GM19238 (cell line): ENCODE data around the gene TREML2.
"Not testable (repeated sequence)": the region's sequence is repeated elsewhere in the genome, so short reads cannot be mapped to it uniquely, and the experiment has no call there.

ENCODE experiments used
- DNase-seq: peaks from one replicate; pipeline ENCODE4 v3.0.0; 2011; ENCODE audit warnings: low spot score; ENCODE audit not compliant: insufficient read length

The TREML2 gene

DNA sequence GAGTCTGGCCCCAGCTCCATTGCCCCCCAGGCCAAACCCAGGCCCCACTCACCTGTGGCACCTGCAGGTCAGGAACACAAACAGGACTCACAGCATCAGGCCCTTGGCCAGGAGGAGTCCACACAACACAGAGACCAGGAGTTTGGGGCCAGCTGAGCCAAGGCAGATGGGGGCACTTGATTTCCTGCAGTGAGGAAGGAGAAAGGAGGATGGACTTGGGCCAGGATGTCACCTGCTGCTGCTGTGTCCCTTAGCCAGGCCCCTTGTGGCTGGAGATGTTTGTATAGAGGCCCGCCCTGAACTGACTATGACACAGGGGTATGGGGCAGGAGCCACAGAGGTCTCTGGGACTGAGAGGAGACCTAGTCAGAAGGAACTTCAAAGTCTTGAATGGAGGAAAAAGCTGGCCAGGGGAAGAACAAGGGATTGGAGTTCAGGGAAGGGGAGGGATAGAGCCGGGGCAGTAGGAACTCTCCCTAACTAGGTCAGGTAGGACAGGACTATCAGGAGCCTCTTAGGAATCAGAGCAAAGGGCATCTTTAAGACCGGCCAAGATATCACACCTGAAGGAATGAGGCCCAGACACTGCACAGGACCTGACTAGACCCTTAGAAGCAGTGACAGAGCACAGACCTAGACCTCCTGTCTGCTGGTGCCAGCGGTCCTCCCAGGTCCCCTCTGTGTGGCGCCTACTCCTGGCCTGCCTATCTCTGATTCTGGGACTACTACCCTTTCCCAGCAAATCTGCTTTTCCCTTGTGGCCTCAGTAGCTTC lies 8.8 kb upstream of the TREML2 start:
- DNase-seq, result no peak

DNA sequence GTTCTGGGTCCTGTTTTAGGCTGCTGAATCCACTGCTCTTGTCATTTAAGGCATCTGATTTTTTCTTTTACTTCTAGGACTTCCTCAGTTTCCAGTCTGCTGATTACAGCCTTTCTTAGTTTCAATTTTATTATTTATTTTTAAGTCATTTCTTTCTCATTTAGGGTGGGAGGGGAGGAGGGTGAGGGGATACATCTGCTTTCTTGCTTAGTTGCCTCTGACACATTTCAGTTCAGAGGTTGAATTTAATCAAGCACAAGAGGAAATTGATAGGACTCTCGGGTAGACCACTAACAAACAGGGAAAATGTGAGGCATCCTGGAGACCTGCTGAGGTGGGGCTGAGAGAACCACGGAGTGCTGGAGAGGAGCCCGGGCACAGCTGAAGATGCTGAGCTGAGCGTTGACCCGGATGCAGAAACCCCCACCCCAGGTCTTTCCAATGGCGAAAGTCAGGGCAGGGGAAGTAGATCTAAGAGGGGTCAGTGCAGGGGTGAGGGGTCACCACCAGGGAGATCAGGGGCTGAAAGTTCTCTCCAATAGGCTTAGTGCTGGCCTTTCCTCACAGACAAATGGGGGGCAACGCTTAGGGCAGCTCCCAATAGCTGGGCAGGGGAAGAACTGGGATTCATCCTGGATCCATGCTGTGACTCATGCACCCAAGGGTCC lies 7.6 kb upstream of the TREML2 start:
- no peak for DNase-seq

DNA sequence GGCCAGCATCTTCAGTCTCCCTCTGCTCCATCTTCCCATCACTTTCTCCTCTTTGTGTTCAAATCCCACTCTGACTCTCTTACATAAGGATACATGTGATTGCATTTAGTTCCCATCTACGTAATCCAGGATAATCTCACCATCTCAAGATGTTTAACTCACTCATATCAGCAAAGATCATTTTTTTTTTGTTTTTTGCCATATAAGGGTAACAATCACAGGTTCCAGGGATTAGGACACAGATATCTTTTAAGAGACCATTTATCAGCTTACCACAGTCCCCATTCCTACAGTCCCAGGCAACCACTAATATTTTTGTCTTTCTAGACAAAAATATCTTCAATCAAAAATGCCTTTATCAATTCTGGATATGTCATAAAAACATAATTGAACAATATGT lies 3.2 kb upstream of the TREML2 start:
- no peak for DNase-seq

DNA sequence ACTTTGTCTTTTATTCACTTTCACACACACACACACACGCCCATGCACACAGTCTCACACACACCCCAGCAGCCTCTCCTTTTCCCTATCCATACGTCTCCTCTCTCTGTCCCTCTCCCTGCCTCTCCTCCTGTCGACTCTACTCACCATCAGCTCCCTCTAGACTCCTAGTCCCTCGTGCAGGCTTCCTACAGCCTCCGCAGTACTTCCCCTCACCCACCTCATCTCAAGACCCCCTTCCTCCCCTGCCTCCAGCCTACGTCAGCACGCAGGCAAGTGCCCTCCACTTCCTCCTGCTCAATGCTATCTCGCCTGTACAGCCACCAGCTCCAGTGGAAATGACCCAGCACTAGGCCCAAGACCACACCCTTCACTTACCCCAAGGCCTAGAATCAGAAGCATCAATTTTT lies 820 bp upstream of the TREML2 start:
- DNase-seq, result no peak

DNA sequence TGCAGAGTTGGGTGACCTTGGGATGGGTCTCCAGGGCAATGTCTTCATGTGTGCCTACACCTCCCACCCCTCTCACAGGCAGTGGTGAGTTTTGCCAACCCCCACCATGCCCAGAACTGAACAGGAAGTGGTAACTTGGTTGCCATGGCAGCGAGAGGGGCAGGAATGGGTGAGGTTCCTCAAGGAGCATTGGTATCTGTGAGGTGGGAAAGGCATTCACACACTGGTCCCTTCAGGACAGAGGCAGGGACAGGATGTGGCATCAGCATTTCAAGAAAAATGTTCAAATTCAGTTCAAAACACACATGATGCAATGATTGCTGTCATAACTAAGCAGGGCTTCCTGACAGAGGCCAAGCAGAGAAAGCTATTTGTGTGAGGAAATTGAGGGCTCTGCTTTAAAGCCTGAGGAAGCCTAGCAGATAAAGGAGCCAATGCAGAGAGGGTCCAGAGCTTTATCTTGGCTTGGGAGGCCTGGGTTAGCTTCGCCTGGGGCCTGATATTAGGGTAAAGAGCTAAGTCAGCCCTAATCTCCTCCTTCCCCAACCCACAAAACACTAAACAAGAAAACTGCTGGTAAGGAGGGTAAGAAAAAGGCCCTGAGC lies 551 bp downstream of the TREML2 start:
- no peak for DNase-seq

DNA sequence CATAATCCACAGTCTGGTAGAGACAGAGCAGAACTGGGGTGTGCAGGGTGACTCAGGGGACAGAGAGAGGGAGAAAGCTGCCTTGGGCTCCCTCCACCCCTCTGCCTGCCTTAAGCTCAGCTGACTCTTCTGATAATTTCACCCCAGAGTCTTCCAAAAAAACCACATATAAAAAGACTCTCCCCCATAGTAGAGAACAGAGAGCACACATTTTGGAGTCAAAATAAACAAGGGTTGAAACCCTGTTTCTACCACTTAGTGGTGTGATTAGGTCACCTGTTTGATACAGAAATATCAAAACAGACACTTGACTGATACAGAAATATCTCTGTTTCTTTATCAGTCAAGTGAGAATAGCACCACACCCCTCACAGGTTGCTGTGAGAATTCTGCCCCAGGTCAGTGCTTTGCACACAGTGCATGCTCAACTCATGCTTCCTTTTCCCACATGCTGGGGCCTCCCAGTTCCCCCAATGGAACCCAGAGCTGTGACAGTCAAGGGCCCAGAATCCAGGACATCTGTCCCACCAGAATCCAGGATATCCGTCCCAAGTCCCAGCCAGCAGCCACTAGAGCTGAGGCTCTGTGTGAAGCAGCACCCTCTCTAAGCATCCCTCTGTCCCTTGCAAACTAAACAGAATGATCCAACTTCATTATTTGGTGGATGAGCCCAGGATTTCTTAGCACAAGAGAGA lies 1.2 kb downstream of the TREML2 start:
- no peak for DNase-seq

DNA sequence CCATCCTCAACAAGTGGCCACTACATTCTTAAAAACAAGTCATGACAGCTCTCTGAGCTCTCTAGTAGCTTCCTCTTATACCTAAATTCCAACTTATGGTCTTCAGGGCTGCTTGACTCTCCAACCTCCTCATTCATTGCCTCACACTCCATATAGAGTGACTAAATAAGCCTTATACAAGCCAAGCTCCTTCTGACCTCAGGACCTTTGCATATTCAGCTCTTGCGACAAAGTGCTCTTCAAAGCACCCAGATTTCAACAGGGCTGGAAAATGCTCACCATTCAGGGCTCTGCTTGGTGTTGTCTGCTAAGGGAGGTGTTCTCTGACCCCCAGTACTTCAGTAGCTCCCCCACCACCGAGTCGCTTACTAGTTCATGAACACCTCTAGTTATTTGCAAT lies 3.7 kb downstream of the TREML2 start:
- DNase-seq, result no peak

DNA sequence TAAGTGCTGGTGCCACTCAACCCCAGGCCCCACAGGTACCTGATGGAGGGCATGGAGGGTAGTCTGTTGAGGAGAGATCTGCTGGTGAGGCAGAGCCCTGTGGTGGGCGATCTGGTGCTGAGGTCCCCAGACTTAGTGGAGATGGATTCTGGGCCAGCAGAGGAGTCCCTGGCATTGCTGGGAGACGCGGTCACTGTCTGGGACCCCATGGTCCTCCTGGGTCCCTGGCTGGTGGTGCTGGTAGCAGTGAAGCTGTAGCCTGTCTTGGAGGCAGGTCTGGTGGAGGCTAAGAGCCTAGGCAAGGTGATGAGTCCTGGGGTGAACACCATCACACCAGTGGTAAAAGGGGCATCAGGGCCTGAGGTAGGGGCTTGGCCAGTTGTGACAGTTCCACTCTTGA lies 6.6 kb downstream of the TREML2 start:
- no peak for DNase-seq

DNA sequence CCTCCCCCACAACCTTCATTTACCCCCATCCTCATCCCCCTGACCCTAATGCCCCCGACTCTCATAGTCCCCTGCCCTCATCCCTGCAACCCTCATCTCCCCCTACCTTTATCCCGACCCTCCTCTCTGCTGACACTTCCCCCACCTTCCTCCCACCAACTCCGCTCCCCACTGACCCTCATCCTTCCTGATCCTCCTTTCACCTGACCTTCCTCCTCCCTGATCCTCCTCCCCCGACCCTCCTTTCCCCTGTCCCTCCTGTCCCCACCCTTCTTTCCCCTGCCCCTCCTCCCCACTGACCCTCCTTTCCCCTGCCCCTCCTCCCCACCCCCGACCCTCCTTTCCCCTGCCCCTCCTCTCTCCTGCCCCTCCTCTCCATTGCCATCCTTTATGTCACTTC lies 7.1 kb downstream of the TREML2 start:
- no peak for DNase-seq

DNA sequence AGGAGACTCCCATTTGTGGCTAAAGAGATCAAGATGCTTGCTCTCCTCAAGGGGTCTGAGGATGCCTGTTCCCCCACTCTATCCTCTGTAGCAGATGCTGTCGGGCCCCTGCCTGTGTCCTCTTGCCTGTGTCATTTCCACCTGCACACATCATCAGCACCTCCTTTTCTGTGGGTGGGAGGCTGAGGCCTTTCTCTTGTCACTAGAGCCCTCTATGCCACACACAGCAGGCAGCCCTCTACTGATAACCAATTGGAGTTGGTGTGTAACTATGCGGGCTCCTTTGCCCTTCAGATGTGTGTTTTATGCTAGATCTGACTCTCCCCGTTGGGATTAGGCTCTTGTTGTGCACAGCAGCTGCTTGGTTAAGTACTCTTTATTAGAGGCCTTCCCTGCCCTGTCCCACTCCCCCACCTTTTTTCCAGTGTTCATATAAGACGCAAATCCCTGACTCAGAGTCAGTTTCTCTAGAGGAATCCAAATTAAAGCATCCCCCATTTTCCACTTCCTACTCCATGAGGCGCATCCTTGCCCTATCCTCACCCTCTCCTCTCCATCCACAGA lies 7.7 kb downstream of the TREML2 start:
- no peak for DNase-seq

DNA sequence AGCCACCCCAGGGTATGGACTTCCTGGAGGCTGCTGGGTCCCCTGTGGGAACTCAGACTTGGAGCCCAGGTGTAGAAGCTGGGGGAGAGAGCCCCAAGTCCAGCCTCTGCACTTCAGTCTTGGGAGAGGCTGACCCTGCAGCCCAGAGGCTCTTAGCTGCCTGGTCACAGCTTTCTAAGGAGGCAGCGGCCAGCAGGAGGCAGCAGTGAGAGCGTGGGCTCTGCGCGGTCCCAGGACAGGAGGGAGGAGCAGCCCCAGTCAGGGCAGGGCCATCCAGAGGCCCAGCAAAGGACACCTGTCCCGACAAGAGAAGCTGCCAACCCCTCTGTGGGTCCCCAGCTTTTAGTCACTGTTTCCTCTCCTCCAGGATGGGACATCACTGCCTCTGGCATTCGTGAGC lies 9.4 kb downstream of the TREML2 start:
- DNase-seq, result no peak

DNA sequence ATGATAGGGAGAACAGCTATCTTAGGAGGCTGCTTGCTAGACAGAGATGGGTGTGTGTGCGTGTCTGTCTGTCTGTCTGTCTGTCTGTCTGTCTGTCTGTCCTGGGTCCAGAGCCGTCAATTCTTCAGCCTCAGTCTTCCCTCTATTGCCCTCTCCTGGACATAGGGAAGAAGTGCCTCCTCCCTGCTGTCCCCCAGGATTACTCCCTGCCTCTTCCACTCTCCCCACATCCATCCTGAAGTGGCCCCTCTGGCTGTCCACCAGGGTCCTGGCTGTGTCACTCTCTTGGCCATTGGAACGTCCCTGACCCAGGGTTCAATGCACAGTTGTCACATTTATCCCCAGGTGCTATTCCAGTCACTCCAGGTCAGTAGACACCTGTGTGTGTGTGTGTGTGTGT lies 10.2 kb downstream of the TREML2 start:
- DNase-seq, result no peak

DNA sequence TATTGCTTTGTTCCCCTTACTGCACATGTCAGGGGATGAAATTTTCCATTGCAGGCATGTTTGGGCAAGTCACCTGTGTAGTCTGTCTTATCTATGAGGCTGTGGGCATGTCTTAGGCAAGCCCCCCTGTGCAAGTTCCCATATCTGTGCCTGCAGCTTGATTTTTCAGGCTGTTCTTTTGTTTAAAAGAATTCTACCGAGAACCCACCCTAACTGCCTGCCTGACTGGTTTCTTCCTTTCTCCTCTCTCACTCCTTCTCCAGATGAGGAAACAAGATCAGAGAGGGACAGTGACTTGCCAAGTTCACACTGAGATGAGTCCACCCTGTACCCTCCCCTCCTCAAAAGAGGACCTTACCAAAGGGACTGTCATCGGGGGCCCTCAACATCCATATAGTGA lies 11.0 kb downstream of the TREML2 start:
- no peak for DNase-seq

DNA sequence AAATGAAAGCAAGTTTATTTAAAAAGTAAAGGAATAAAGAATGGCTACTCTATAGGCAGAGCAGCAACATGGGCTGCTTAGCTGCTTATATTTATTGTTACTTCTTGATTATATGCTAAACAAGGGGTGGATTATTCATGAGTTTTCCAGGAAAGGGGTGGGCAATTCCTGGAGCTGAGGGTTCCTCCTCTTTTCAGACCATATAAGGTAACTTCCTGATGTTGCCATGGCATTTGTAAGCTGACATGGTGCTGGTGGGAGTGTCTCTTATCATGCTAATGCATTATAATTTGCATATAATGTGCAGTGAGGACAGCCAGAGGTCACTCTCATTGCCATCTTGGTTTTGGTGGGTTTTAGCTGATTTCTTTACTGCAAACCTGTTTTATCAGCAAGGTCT lies 11.9 kb downstream of the TREML2 start:
- not testable (repeated sequence) for DNase-seq

DNA sequence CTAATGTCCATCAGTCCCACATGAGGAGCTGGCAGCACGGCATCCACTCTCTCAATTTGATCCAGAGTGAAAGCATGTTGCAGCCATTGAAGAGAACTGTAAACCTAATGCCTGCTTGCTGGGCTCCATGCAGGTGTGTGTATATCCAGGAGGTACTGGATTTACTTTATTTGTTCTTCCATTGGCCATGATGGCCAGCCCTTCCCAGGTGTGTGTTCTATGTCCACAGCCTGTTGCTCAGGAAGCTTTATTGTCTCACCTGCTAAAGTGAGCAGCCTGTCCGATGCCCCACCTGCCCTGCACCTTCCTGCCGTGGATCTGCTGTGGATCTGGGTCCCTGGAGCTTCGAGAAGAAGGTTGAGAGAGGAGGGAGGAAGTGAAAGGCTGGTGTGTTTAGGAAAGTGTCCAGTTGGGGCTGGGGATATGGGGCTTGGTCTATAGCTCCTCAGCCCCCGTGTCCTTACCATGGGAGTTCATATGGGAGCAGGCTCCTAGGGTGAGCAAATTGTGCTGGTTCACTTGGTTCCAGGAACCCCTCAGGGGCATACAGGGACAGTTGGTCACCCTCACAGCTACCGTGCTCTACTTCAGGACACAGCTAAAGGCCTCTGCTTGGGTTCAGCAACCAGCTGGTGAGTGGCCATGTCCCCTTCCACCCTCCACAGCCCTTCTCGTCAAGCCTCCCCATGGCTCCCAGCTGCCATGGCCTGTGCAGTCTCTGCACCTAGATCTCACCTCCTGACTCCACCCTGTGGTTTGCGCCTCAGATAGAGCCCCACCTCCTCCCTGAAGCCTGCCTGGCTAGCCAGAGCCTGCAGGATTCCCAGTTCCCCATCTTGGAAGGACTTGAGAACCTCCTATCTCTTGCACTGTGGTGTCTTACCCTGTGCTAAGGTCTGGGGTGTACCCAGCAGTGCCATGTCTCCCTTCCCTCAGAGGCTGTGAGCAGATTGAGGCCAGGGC lies 12.7 kb downstream of the TREML2 start:
- DNase-seq, result no peak

DNA sequence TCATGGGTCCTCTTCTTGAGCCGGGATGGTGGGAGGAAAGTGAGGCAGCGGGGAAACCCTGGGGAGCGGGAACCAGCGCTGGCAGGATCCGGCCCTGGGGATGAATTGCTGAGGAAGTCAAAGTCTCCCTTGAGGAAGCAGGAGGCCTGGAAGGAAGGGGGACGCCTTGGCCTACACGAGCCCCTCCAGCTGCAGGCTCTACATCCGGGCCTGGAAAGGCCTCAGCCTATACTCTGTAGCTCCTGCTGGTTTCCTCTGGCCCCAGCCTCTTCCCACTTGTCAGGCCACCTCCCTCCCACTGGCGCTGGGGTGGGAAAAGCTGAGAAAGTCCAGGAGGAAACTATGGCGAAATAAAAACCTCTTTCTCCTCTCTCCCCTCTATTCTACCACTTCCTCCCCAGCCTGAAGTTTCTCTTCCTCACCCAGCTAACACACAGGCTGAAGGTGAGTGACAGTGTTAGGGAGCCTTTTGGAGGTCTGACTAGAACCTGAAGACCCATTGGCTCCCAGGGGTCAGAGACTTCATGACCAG lies 14.9 kb downstream of the TREML2 start:
- DNase-seq, result no peak

DNA sequence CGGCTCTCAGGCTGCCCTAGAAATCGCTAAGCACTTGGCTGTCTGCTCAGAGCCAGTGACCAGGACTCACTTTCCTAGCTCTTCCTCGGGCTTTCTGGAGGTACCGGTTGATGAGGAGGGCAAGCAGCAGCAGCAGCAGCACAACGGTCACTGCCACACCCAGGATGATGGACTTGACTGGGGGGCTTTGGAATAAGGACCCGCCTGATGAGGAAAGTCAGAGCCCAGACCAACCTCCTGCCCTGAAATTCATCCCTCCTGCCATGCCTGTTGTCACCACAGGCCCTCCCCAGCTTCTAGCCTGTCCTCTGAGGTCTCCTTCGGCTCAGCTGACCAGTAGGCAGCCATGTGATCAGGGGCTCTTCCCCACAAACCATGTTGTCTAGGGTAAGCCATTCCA lies 16.2 kb downstream of the TREML2 start:
- DNase-seq, result no peak

DNA sequence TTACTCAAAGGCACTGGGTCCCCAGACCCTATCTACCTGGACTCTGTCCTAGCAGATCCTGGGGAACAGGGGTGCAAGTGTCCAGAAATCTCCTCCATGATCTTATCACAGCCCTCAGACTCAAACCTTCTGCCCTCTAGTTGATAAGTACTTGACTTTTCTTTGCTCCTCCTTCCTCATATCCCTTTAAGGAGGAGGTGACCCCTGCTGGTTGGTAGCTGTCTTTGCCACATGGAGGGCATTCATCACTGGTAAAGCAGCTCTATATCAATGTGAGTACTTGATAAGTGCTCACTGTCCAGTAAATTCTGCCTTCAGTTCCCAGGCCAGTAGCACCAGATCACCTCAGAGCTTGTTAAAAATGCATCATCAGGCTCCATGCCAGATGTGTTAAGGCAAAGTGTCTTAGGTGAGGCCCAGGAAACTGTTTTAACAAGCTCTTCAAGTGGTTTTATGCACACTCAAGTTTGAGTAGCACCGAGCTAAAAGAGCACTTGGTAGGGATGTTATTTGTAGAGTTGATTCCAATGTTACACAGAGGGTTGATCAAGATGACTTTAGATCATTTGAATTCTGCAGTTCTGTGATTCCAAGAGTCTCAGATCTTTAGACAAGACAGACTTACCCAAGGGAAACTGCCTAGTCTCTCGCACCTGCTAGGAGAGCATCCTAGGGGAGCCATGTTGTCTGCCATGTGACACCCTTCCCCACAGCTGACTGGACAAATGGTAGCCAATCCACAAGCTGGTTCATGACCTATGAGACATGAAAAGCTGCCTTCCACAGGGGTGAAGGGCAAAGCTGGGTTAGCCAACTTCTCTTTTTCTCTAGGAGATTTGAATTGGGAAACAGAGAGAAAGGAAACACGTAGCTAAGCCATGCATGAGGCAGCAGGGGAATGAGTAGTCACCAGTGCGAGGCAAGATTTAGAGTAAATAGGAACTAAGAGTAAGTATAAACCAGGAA lies 18.6 kb downstream of the TREML2 start:
- DNase-seq, result peak; percentile 34

DNA sequence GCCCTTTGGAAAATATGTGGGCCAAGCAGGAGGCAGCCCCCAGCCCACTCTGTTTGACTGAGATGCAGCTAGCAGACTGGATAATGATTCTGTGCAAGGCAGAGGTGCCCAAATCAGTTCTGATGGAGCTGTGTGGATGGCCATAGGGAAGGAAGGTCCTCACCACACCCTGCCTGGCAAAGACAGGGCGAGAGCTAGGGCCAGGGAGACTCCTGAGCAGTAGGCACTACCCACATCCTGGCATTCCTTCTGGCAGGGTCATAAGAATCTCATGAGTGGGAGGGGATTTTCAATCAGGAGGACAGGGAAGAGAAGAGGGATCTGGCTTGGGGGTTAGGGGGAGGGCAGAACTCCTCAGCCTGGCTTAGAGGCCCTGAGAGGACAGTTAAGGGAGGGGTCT lies 19.4 kb downstream of the TREML2 start:
- DNase-seq, result no peak
